Measurements from ENCODE around the gene TSSK6. TPM values are rescaled to one million over a fixed set of nuclear protein-coding genes. Genes with fewer than 3 reads are reported as not detected.

TSSK6 gene
- total and polyA plus RNA-seq, 2 experiments from 2014 or later, result 0.70 to 2.3 TPM

DNA sequence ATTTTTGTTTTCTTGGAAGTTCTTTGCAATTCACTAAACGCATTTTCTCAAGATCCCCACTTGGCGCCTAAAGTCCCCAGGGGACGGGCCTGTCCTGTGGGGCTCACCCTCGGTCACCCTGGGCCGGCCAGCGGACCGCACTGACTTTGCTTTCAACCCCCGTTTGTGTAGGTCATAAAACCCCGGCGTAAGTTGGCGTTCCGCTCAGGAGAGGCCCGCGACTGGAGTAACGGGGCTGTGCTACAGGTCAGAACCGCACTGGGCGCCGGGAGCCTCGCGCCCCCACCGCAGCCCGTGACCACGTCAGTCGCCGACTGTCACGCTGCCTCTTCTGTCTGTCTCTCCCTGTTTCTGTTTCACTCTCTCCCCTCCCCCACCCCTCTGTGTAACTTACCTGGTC lies 13.6 kb downstream of the TSSK6 start:
- 89 to 91% methylated on average over 20 to 26 of the region's 26 CpGs for WGBS, 2 experiments (ENCODE audit: low coverage in 1 of 2, low lambda C conversion rate in 2 of 2, missing lambda C conversion rate in 2 of 2)

GRCh38 chr19:19500975-19501644 lies 14.2 kb downstream of the TSSK6 start:
- Histone ChIP-seq H4K20me1 (ENCODE audit: insufficient read depth) (no peaks in the 10 kb centered on the region), H3K9ac (no peak overlapping the region), H3K9me2 (ENCODE audit: insufficient read depth) (no peaks in the 10 kb centered on the region), H2AFZ (no peak overlapping the region), H3K4me1 (ENCODE audit: insufficient read depth) (no peaks in the 10 kb centered on the region), H3F3A (ENCODE audit: insufficient read depth) (no peaks in the 10 kb centered on the region), H3K4me3 (no peak overlapping the region), H3K27ac (no peak overlapping the region), H3K27me3 (replicated peaks; ENCODE audit: insufficient read depth) (no peaks in the 10 kb centered on the region), H3K79me2 (ENCODE audit: insufficient read depth) (peaks cover 18% of the 10 kb centered on the region), H3K36me3 (ENCODE audit: low read depth) (no peaks in the 10 kb centered on the region; the same call in 1 of the 2 replicates), H3K4me2 (ENCODE audit: unreplicated experiment) (no peak overlapping the region), H3K9me3 (ENCODE audit: low read depth) (no peaks in the 10 kb centered on the region)
- DNase-seq, result no peak
- WGBS, 2 experiments (ENCODE audit: low coverage in 1 of 2, low lambda C conversion rate in 2 of 2, missing lambda C conversion rate in 2 of 2), result 95 to 96% methylated on average over 28 to 34 of the region's 34 CpGs
- no peak for TF ChIP-seq EZH2phosphoT487 (IDR thresholded peaks at IDR 0.05; ENCODE audit: insufficient read depth, low read depth)
- no peak for TF ChIP-seq EZH2 (IDR thresholded peaks at IDR 0.05; ENCODE audit: insufficient read depth, poor library complexity, severe bottlenecking)
- in situ Hi-C loops (cut with MboI), result no loop called here

More for the DNA sequence above, 13.6 kb downstream of the TSSK6 start:
- Histone ChIP-seq H3K4me3 (no peak overlapping the region), H3K9me2 (ENCODE audit: insufficient read depth) (no peaks in the 10 kb centered on the region), H4K20me1 (ENCODE audit: insufficient read depth) (no peaks in the 10 kb centered on the region), H3K79me2 (ENCODE audit: insufficient read depth) (peaks cover 12% of the 10 kb centered on the region), H3K9ac (no peak overlapping the region), H3K27ac (no peak overlapping the region), H3K36me3 (ENCODE audit: low read depth) (peaks cover 6% of the 10 kb centered on the region; the same call in 1 of the 2 replicates), H3F3A (ENCODE audit: insufficient read depth) (no peaks in the 10 kb centered on the region), H3K4me1 (ENCODE audit: insufficient read depth) (no peaks in the 10 kb centered on the region), H3K4me2 (ENCODE audit: unreplicated experiment) (no peak overlapping the region), H3K9me3 (ENCODE audit: low read depth) (no peaks in the 10 kb centered on the region), H2AFZ (no peak overlapping the region), H3K27me3 (replicated peaks; ENCODE audit: insufficient read depth) (no peaks in the 10 kb centered on the region)
- TF ChIP-seq EZH2phosphoT487 (IDR thresholded peaks at IDR 0.05; ENCODE audit: insufficient read depth, low read depth) (no peak), EZH2 (IDR thresholded peaks at IDR 0.05; ENCODE audit: insufficient read depth, poor library complexity, severe bottlenecking) (no peak)
- no peak for DNase-seq
- in situ Hi-C loops (cut with MboI), result no loop called here

DNA sequence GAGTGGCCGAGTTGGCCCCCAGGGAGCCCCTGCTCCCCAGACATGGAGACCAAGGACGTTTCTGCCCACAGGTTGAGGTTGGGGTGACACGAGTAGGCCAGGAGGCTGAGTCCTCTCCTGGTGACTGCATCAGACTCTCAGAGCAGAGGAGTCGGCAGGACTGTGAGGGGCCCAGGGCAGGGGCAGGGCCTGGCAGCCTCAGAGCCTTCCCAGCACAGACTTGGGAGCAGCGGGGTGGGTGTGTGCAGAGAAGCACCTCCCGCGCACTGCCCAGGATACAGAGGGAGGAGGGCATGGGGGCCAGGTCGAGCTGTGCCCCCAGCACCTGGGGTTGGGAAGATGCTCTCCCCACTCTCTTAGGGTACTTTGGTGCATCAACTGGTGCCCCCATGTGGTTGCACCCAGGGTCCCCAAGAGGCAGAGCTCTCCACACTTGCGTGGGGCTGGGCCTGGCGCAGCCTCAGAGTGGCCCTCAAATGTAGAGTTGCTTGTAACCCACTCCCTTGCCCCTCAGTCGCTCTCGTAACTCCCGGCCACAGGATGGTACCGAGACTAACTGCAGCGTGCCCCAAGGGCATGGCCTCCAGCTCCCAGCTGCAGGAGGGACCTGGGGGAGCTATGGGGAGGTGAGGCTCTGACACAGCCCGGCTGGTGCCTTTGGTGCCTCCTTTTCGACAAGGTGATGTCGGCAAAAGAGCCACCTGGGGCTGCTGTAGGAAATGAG lies 15.9 kb downstream of the TSSK6 start:
- DNase-seq, result no peak
- in situ Hi-C loops (cut with MboI), result loop anchor here (10.0 kb wide), 1 partner anchor 135 kb away; no protein-coding TSS in a partner anchor
- TF ChIP-seq EZH2 (IDR thresholded peaks at IDR 0.05; ENCODE audit: insufficient read depth, poor library complexity, severe bottlenecking) (no peak), EZH2phosphoT487 (IDR thresholded peaks at IDR 0.05; ENCODE audit: insufficient read depth, low read depth) (no peak)
- H3K4me3 ChIP-seq, result no peak overlapping the region
- H3K36me3 ChIP-seq (ENCODE audit: low read depth), result peaks cover 7% of the 10 kb centered on the region; the same call in 1 of the 2 replicates
- H3K27ac ChIP-seq, result no peak overlapping the region
- no peaks in the 10 kb centered on the region for H4K20me1 ChIP-seq (ENCODE audit: insufficient read depth)
- 80 to 85% methylated on average over 16 to 18 of the region's 18 CpGs for WGBS, 2 experiments (ENCODE audit: low coverage in 1 of 2, low lambda C conversion rate in 2 of 2, missing lambda C conversion rate in 2 of 2)
- H3K9ac ChIP-seq, result no peak overlapping the region
- H3K27me3 ChIP-seq (replicated peaks; ENCODE audit: insufficient read depth), result no peaks in the 10 kb centered on the region
- H3K9me2 ChIP-seq (ENCODE audit: insufficient read depth), result no peaks in the 10 kb centered on the region
- H3K4me1 ChIP-seq (ENCODE audit: insufficient read depth), result no peaks in the 10 kb centered on the region
- no peak overlapping the region for H3K4me2 ChIP-seq (ENCODE audit: unreplicated experiment)
- no peak overlapping the region for H2AFZ ChIP-seq
- H3K9me3 ChIP-seq (ENCODE audit: low read depth), result no peaks in the 10 kb centered on the region
- H3F3A ChIP-seq (ENCODE audit: insufficient read depth), result no peaks in the 10 kb centered on the region
- peaks cover 32% of the 10 kb centered on the region for H3K79me2 ChIP-seq (ENCODE audit: insufficient read depth)

GRCh38 chr19:19498255-19498991 lies 16.9 kb downstream of the TSSK6 start:
- no peak overlapping the region for H3K4me3 ChIP-seq
- H3K36me3 ChIP-seq (ENCODE audit: low read depth), result peaks cover 10% of the 10 kb centered on the region; the same call in 1 of the 2 replicates
- no peak overlapping the region for H3K27ac ChIP-seq
- no peaks in the 10 kb centered on the region for H3K9me2 ChIP-seq (ENCODE audit: insufficient read depth)
- in situ Hi-C loops (cut with MboI), result loop anchor here (10.0 kb wide), 1 partner anchor 134 kb away; no protein-coding TSS in a partner anchor
- DNase-seq, result no peak
- H3K9ac ChIP-seq, result no peak overlapping the region
- H3K4me2 ChIP-seq (ENCODE audit: unreplicated experiment), result no peak overlapping the region
- H3F3A ChIP-seq (ENCODE audit: insufficient read depth), result no peaks in the 10 kb centered on the region
- no peaks in the 10 kb centered on the region for H4K20me1 ChIP-seq (ENCODE audit: insufficient read depth)
- H3K79me2 ChIP-seq (ENCODE audit: insufficient read depth), result peaks cover 40% of the 10 kb centered on the region
- TF ChIP-seq EZH2 (IDR thresholded peaks at IDR 0.05; ENCODE audit: insufficient read depth, poor library complexity, severe bottlenecking) (no peak), EZH2phosphoT487 (IDR thresholded peaks at IDR 0.05; ENCODE audit: insufficient read depth, low read depth) (no peak)
- WGBS, 2 experiments (ENCODE audit: low coverage in 1 of 2, low lambda C conversion rate in 2 of 2, missing lambda C conversion rate in 2 of 2), result 88 to 93% methylated on average over 22 to 33 of the region's 33 CpGs
- H2AFZ ChIP-seq, result no peak overlapping the region
- no peaks in the 10 kb centered on the region for H3K4me1 ChIP-seq (ENCODE audit: insufficient read depth)
- no peaks in the 10 kb centered on the region for H3K9me3 ChIP-seq (ENCODE audit: low read depth)
- H3K27me3 ChIP-seq (replicated peaks; ENCODE audit: insufficient read depth), result no peaks in the 10 kb centered on the region

Measured in GM23248 (cell line).